IMR-90 (cell line): Measurements from ENCODE around the gene IGDCC3. TPM values are rescaled to one million over a fixed set of nuclear protein-coding genes. Genes with fewer than 3 reads are reported as not detected.

ENCODE experiments used
- ATAC-seq: fragments of 200-7000 bp; cut with Tn5 transposase; 2 replicates; pipeline ENCODE4 v1.9.1; 2020; ENCODE audit warnings: low read depth, mild to moderate bottlenecking, moderate library complexity
- BruUV-seq: library from RNA; stranded (reverse); fragments of 400-500 nt; replicated peaks from 2 replicates; lab custom pipeline; 2021; lab: Mats Ljungman, UMichigan
- CTCF ChIA-PET: fragments of 300-600 bp; formaldehyde crosslinking; extraction: SDS; loops from one replicate; lab custom pipeline; 2021; ENCODE audit warnings: antibody characterized with exemption; lab: Yijun Ruan, JAX
- POLR2A ChIA-PET: fragments of 300-600 bp; sonication (Branson Sonifier 250); formaldehyde crosslinking; loops from one replicate; lab custom pipeline; 2022; ENCODE audit warnings: antibody characterized with exemption; ENCODE audit not compliant: unreplicated experiment; lab: Charles Lee
- DNase-seq: peaks from one replicate; pipeline ENCODE4 v3.0.0; 2013
- H2AFZ ChIP-seq: replicated peaks from 2 replicates; pipeline ENCODE3; 2013; ENCODE audit warnings: low read length, mild to moderate bottlenecking; ENCODE audit not compliant: poor library complexity
- H2AK5ac ChIP-seq: 2 replicates; pipeline ENCODE4 v1.6.1; 2013; ENCODE audit warnings: low read depth, low read length, inconsistent platforms
- H2AK9ac ChIP-seq: replicated peaks from 2 replicates; pipeline ENCODE3; 2013; ENCODE audit warnings: mild to moderate bottlenecking, low read depth, low read length, moderate library complexity; ENCODE audit not compliant: poor library complexity
- H2BK120ac ChIP-seq: 2 replicates; pipeline ENCODE4 v1.6.1; 2013; ENCODE audit warnings: low read depth, low read length, inconsistent platforms
- H2BK15ac ChIP-seq: 3 replicates; pipeline ENCODE4 v1.6.1; 2013; ENCODE audit warnings: low read depth, low read length, inconsistent platforms
- H2BK20ac ChIP-seq: 2 replicates; pipeline ENCODE4 v1.6.1; 2013; ENCODE audit warnings: low read depth, mild to moderate bottlenecking, inconsistent platforms, low read length, moderate library complexity
- H2BK5ac ChIP-seq: 2 replicates; pipeline ENCODE4 v1.6.1; 2013; ENCODE audit warnings: mild to moderate bottlenecking, low read depth, low read length, inconsistent platforms; ENCODE audit not compliant: poor library complexity, severe bottlenecking
- H3K14ac ChIP-seq: replicated peaks from 2 replicates; pipeline ENCODE4 v1.6.1; 2013; ENCODE audit warnings: low read depth, low read length, inconsistent platforms
- H3K18ac ChIP-seq: 2 replicates; pipeline ENCODE4 v1.6.1; 2013; ENCODE audit warnings: low read depth, low read length, control low read depth
- H3K23ac ChIP-seq: 2 replicates; pipeline ENCODE4 v1.6.1; 2013; ENCODE audit warnings: low read depth, low read length, inconsistent platforms
- H3K27ac ChIP-seq: 2 replicates; pipeline ENCODE4 v1.5.1; 2013; ENCODE audit warnings: mild to moderate bottlenecking, control low read depth, low read length; ENCODE audit not compliant: insufficient read depth
- H3K27me3 ChIP-seq: 2 replicates; pipeline ENCODE4 v1.6.1; 2013; ENCODE audit warnings: low read length; ENCODE audit not compliant: control insufficient read depth, insufficient read depth
- H3K36me3 ChIP-seq: 2 replicates; pipeline ENCODE4 v1.6.1; 2013; ENCODE audit warnings: low read length, mixed read lengths; ENCODE audit not compliant: control insufficient read depth, insufficient read depth
- H3K4ac ChIP-seq: 2 replicates; pipeline ENCODE4 v1.6.1; 2013; ENCODE audit warnings: low read depth, low read length, inconsistent platforms
- H3K4me1 ChIP-seq: 2 replicates; pipeline ENCODE4 v1.6.1; 2013; ENCODE audit warnings: low read length, mixed read lengths; ENCODE audit not compliant: control insufficient read depth, insufficient read depth
- H3K4me2 ChIP-seq: 2 replicates; pipeline ENCODE4 v1.6.1; 2013; ENCODE audit warnings: low read depth, mild to moderate bottlenecking, control low read depth, low read length, moderate library complexity
- H3K4me3 ChIP-seq: 2 replicates; pipeline ENCODE4 v1.5.1; 2013; ENCODE audit warnings: low read depth, mild to moderate bottlenecking, control low read depth, low read length, moderate library complexity; ENCODE audit not compliant: insufficient read depth
- H3K56ac ChIP-seq: 2 replicates; pipeline ENCODE4 v1.6.1; 2013; ENCODE audit warnings: low read length, inconsistent platforms; ENCODE audit not compliant: insufficient read depth; ENCODE audit errors: extremely low read depth
- H3K79me1 ChIP-seq, 2 experiments: 2 replicates each; pipeline ENCODE4 v1.6.1; 2013; ENCODE audit warnings: low read length in 2 of 2, inconsistent platforms in 1 of 2, low read depth in 1 of 2
- H3K9ac ChIP-seq: 2 replicates; pipeline ENCODE4 v1.6.1; 2013; ENCODE audit warnings: low read depth, low read length, control low read depth
- H3K9me1 ChIP-seq: 2 replicates; pipeline ENCODE4 v1.6.1; 2013; ENCODE audit warnings: low read length, inconsistent platforms; ENCODE audit not compliant: insufficient read depth
- H3K9me3 ChIP-seq: 2 replicates; pipeline ENCODE4 v1.6.1; 2013; ENCODE audit warnings: low read length; ENCODE audit not compliant: control insufficient read depth, insufficient read depth
- H4K20me1 ChIP-seq: 2 replicates; pipeline ENCODE4 v1.6.1; 2013; ENCODE audit warnings: low read length, inconsistent platforms; ENCODE audit not compliant: insufficient read depth
- H4K5ac ChIP-seq: 2 replicates; pipeline ENCODE4 v1.6.1; 2013; ENCODE audit warnings: mild to moderate bottlenecking, low read depth, low read length, control low read depth
- H4K8ac ChIP-seq, 2 experiments: 2 replicates each; pipeline ENCODE4 v1.6.1; 2013; ENCODE audit warnings: low read depth in 2 of 2, low read length in 2 of 2, control low read depth in 1 of 2, inconsistent platforms in 1 of 2
- H4K91ac ChIP-seq: 2 replicates; pipeline ENCODE4 v1.6.1; 2013; ENCODE audit warnings: low read depth, low read length, inconsistent platforms; ENCODE audit not compliant: insufficient read depth
- BHLHE40 ChIP-seq: fragments of 150-350 bp; IDR thresholded peaks from 2 replicates; pipeline ENCODE4 v1.6.1; 2016; ENCODE audit warnings: mild to moderate bottlenecking, low read depth, low read length
- CEBPB ChIP-seq: IDR thresholded peaks from 2 replicates; pipeline ENCODE4 v1.6.1; 2012; ENCODE audit warnings: low read depth, low read length, improper control_type of control experiment
- CHD1 ChIP-seq: IDR thresholded peaks from 2 replicates; pipeline ENCODE4 v1.6.1; 2012; ENCODE audit warnings: low read depth, low read length, improper control_type of control experiment
- CTCF ChIP-seq: conservative IDR thresholded peaks from 2 replicates; pipeline ENCODE4 v1.5.1; 2012; ENCODE audit warnings: mild to moderate bottlenecking, low read depth, low read length, improper control_type of control experiment
- ELK1 ChIP-seq: fragments of 150-350 bp; IDR thresholded peaks from 2 replicates; pipeline ENCODE4 v1.6.1; 2016; ENCODE audit warnings: low read depth, mild to moderate bottlenecking, low read length, moderate library complexity, borderline replicate concordance
- FOS ChIP-seq: fragments of 150-350 bp; IDR thresholded peaks from 2 replicates; pipeline ENCODE4 v1.6.1; 2016; ENCODE audit warnings: low read depth, low read length
- MAZ ChIP-seq: IDR thresholded peaks from 2 replicates; pipeline ENCODE4 v1.6.1; 2012; ENCODE audit warnings: low read depth, mild to moderate bottlenecking, low read length, improper control_type of control experiment, moderate library complexity, borderline replicate concordance
- MXI1 ChIP-seq: IDR thresholded peaks from 2 replicates; pipeline ENCODE4 v1.6.1; 2012; ENCODE audit warnings: low read depth, mild to moderate bottlenecking, low read length, moderate library complexity, borderline replicate concordance
- NFE2L2 ChIP-seq: fragments of 150-350 bp; IDR thresholded peaks from 2 replicates; pipeline ENCODE4 v1.6.1; 2016; ENCODE audit warnings: low read depth, mild to moderate bottlenecking, low read length
- POLR2A ChIP-seq: IDR thresholded peaks from 2 replicates; pipeline ENCODE4 v1.6.1; 2012; ENCODE audit warnings: mild to moderate bottlenecking, low read depth, low read length
- RAD21 ChIP-seq: IDR thresholded peaks from 2 replicates; pipeline ENCODE4 v1.6.1; 2012; ENCODE audit warnings: low read length, improper control_type of control experiment
- RCOR1 ChIP-seq: IDR thresholded peaks from 2 replicates; pipeline ENCODE4 v1.6.1; 2012; ENCODE audit warnings: mild to moderate bottlenecking, low read length, improper control_type of control experiment; ENCODE audit not compliant: insufficient replicate concordance
- RFX5 ChIP-seq: IDR thresholded peaks from 2 replicates; pipeline ENCODE4 v1.8.0; 2012; ENCODE audit warnings: low read depth, mild to moderate bottlenecking, low read length, moderate library complexity
- SMC3 ChIP-seq: fragments of 150-350 bp; IDR thresholded peaks from 2 replicates; pipeline ENCODE4 v1.6.1; 2016; ENCODE audit warnings: low read depth, mild to moderate bottlenecking, antibody characterized with exemption, low read length, moderate library complexity
- USF2 ChIP-seq: fragments of 150-350 bp; IDR thresholded peaks from 2 replicates; pipeline ENCODE4 v1.6.1; 2017; ENCODE audit warnings: mild to moderate bottlenecking, antibody characterized with exemption, low read length, low read depth
- WGBS, 2 experiments: methylation state at CpG; one replicate each; pipeline versions ENCODE4 v1.1.5 to v1.1.7; 2013; ENCODE audit warnings: missing lambda C conversion rate in 2 of 2; ENCODE audit not compliant: insufficient read length in 1 of 2; ENCODE audit errors: extremely low coverage in 2 of 2; 5-methylcytosine and 5-hydroxymethylcytosine counted together
- dilution Hi-C: fragments of 300-500 bp; cut with HindIII; formaldehyde crosslinking; loops from one replicate; pipeline ENCODE4 v1.14.3; 2018; ENCODE audit warnings: low sequenced_read_pairs; ENCODE audit not compliant: unreplicated experiment
- in situ Hi-C: fragments of 300-500 bp; cut with MboI; formaldehyde crosslinking; loops from 3 replicates; pipeline ENCODE4 v1.14.3; 2019; ENCODE audit warnings: low sequenced_read_pairs, inconsistent platforms, mixed read lengths
- intact Hi-C: fragments of 100-400 bp; cut with micrococcal nuclease; formaldehyde crosslinking; loops from 2 replicates; pipeline ENCODE4 v1.10.0; 2022
- polyA plus RNA-seq, 3 experiments: library from polyadenylated mRNA; depleted of rRNA; stranded (reverse); fragments of >200 nt; gene quantifications; 2 replicates each; pipeline ENCODE4 v1.2.3, GENCODE V29; 2012; ENCODE audit warnings: low replicate concordance in 1 of 3
- total RNA-seq: library from RNA; depleted of rRNA; stranded (reverse); fragments of >200 nt; gene quantifications from 2 replicates; pipeline ENCODE4 v1.2.3, GENCODE V29; 2012

Gene IGDCC3
- total and polyA plus RNA-seq, 2 of the 4 experiments (the other 2 are of a cell fraction) = 0.18 to 0.19 TPM

- H2BK15ac ChIP-seq = no peak overlapping the region
- H2BK5ac ChIP-seq = no peak overlapping the region
- H3K4ac ChIP-seq = no peak overlapping the region
- H3K79me1 ChIP-seq = no peaks in the 10 kb centered on the region
- dilution Hi-C loops = no loop called here
- no peak for DNase-seq
- intact Hi-C loops = no loop called here
- no peak overlapping the region for H4K8ac ChIP-seq
- H3K4me1 ChIP-seq = peaks cover 2% of the 10 kb centered on the region; the same call in 1 of the 2 replicates
- ChIA-PET POLR2A (no interaction called here), CTCF (interaction anchor here (0.6 kb wide), 1 partner anchor 199 kb away, joined by 4 read pairs; no protein-coding TSS in a partner anchor)
- BruUV-seq = no TSS peak
- in situ Hi-C loops = no loop called here
- ATAC-seq = no peak
- H3K23ac ChIP-seq = no peak overlapping the region
- no peak overlapping the region for H3K56ac ChIP-seq
- H3K18ac ChIP-seq = no peak overlapping the region
- no peak overlapping the region for H3K14ac ChIP-seq
- no peak overlapping the region for H3K9ac ChIP-seq
- no peaks in the 10 kb centered on the region; the same call in 1 of the 2 replicates for H4K20me1 ChIP-seq
- no peak overlapping the region for H4K5ac ChIP-seq
- no peak overlapping the region for H2AK5ac ChIP-seq
- H2AFZ ChIP-seq = no peak overlapping the region
- TF ChIP-seq RCOR1 (no peak), SMC3 (no peak), CHD1 (no peak), CTCF (no peak), USF2 (no peak), CEBPB (no peak), POLR2A (no peak), RAD21 (no peak), MAZ (no peak), MXI1 (no peak), RFX5 (no peak), NFE2L2 (no peak), ELK1 (no peak), FOS (no peak), BHLHE40 (no peak)
- peaks cover 50% of the 10 kb centered on the region for H3K27me3 ChIP-seq
- H2AK9ac ChIP-seq = no peak overlapping the region
- no peak overlapping the region for H2BK120ac ChIP-seq
- WGBS, 2 experiments = no CpG with 5 or more reads among the region's 2 CpGs
- H3K4me2 ChIP-seq = no peak overlapping the region
- no peak overlapping the region for H3K4me3 ChIP-seq
- H3K9me1 ChIP-seq = no peaks in the 10 kb centered on the region
- H3K36me3 ChIP-seq = no peaks in the 10 kb centered on the region
- H3K9me3 ChIP-seq = no peaks in the 10 kb centered on the region
- no peak overlapping the region for H2BK20ac ChIP-seq
- H3K27ac ChIP-seq = no peak overlapping the region
- no peak overlapping the region for H4K91ac ChIP-seq
These were observed 14.0 kb downstream of the IGDCC3 start for GRCh38 chr15:65363766-65364165.
